Activated CD8-positive, alpha-beta T cell treated with anti-CD3 and anti-CD28 coated beads for 36 hours (primary cell): ENCODE results near the gene CCDC126. TPM values are rescaled to one million over a fixed set of nuclear protein-coding genes. Genes with fewer than 3 reads are reported as not detected.

Experiments
- ATAC-seq: fragments of 200-7000 bp; cut with Tn5 transposase; one replicate; pipeline ENCODE4 v1.10.0; 2021; ENCODE audit warnings: mild to moderate bottlenecking, moderate library complexity
- CTCF ChIA-PET: fragments of 350-600 bp; sonication (Branson Sonifier 250); formaldehyde crosslinking; loops from one replicate; lab custom pipeline; 2021; ENCODE audit warnings: antibody characterized with exemption; lab: Charles Lee
- POLR2A ChIA-PET: fragments of 350-600 bp; sonication (Branson Sonifier 250); formaldehyde crosslinking; loops from one replicate; lab custom pipeline; 2021; ENCODE audit warnings: antibody characterized with exemption; lab: Charles Lee
- DNase-seq: peaks from one replicate; pipeline ENCODE4 v3.0.0-alpha.2; 2020
- H3K27ac Mint-ChIP-seq: one replicate; pipeline ENCODE4 v1.8.0; 2021; ENCODE audit warnings: mild to moderate bottlenecking, mixed read lengths
- H3K27me3 Mint-ChIP-seq: one replicate; pipeline ENCODE4 v1.8.0; 2021; ENCODE audit warnings: mixed read lengths
- H3K36me3 Mint-ChIP-seq: one replicate; pipeline ENCODE4 v1.8.0; 2021; ENCODE audit warnings: low read depth, mixed read lengths
- H3K4me1 Mint-ChIP-seq: one replicate; pipeline ENCODE4 v1.8.0; 2021; ENCODE audit warnings: low read depth, mixed read lengths
- H3K4me3 Mint-ChIP-seq: one replicate; pipeline ENCODE4 v1.8.0; 2021; ENCODE audit warnings: mild to moderate bottlenecking, moderate library complexity, mixed read lengths
- H3K9me3 Mint-ChIP-seq: one replicate; pipeline ENCODE4 v1.8.0; 2021; ENCODE audit warnings: mixed read lengths
- CTCF ChIP-seq: fragments of 200-600 bp; IDR thresholded peaks from one replicate; pipeline ENCODE4 v1.8.0; 2022; ENCODE audit warnings: antibody characterized with exemption, mild to moderate bottlenecking
- intact Hi-C: fragments of 100-400 bp; cut with micrococcal nuclease; formaldehyde crosslinking; loops from one replicate; pipeline ENCODE4 v1.10.0; 2022
- total RNA-seq, 2 experiments: library from RNA; stranded (reverse); gene quantifications; one replicate each; pipeline ENCODE4 v1.2.3, GENCODE V29; 2021

CCDC126 gene
- total RNA-seq, 2 experiments from 2014 or later = 5.5 to 6.5 TPM

GRCh38 chr7:23598296-23598695 lies 1.1 kb downstream of the CCDC126 start:
- peaks cover 69% of the 10 kb centered on the region for H3K4me1 Mint-ChIP-seq

GRCh38 chr7:23600236-23600635 lies 3.1 kb downstream of the CCDC126 start:
- intact Hi-C loops = no loop called here
- ChIA-PET CTCF (interaction anchor here (0.7 to 2.6 kb wide), 3 partner anchors 8 to 958 kb away, joined by 3 to 13 read pairs (median 3); partner anchors contain the start of gene FAM221A), POLR2A (interaction anchor here (0.7 to 1.0 kb wide), 2 partner anchors 27 to 324 kb away, joined by 3 read pairs; no protein-coding TSS in a partner anchor)
- Mint-ChIP-seq H3K27ac (no peak overlapping the region), H3K36me3 (peaks cover 6% of the 10 kb centered on the region), H3K27me3 (peaks cover 2% of the 10 kb centered on the region), H3K4me3 (no peak overlapping the region), H3K9me3 (peaks cover 3% of the 10 kb centered on the region), H3K4me1 (peaks cover 50% of the 10 kb centered on the region)
- no peak for DNase-seq
- ATAC-seq = no peak
- no peak for TF ChIP-seq CTCF

More at GRCh38 chr7:23598296-23598695, 1.1 kb downstream of the CCDC126 start:
- peak overlapping the region; percentile 83 for H3K4me3 Mint-ChIP-seq
- CTCF ChIA-PET = interaction anchor here (0.9 to 2.7 kb wide), 6 partner anchors 10 to 114 kb away, joined by 3 to 13 read pairs (median 5); no protein-coding TSS in a partner anchor
- POLR2A ChIA-PET = no interaction called here
- peak overlapping the region; percentile 47 for H3K27ac Mint-ChIP-seq
- intact Hi-C loops = loop anchor here (5.0 kb wide), 1 partner anchor 66 kb away; the partner anchor contains the start of gene TRA2A
- no peak for TF ChIP-seq CTCF
- peaks cover 5% of the 10 kb centered on the region for H3K9me3 Mint-ChIP-seq
- no peak for DNase-seq
- ATAC-seq = no peak
- peaks cover 2% of the 10 kb centered on the region for H3K27me3 Mint-ChIP-seq
- H3K36me3 Mint-ChIP-seq = peaks cover 3% of the 10 kb centered on the region

- Mint-ChIP-seq H3K27me3 (no peaks in the 10 kb centered on the region), H3K27ac (no peak overlapping the region), H3K36me3 (peaks cover 9% of the 10 kb centered on the region), H3K4me1 (peaks cover 27% of the 10 kb centered on the region), H3K4me3 (no peak overlapping the region), H3K9me3 (no peaks in the 10 kb centered on the region)
- no peak for DNase-seq
- ChIA-PET CTCF (no interaction called here), POLR2A (no interaction called here)
- intact Hi-C loops = no loop called here
- no peak for TF ChIP-seq CTCF
- ATAC-seq = no peak
These were observed 6.6 kb downstream of the CCDC126 start for GRCh38 chr7:23603632-23604295.

GRCh38 chr7:23604296-23604640 lies 7.1 kb downstream of the CCDC126 start:
- Mint-ChIP-seq H3K36me3 (peaks cover 9% of the 10 kb centered on the region), H3K4me1 (peaks cover 23% of the 10 kb centered on the region), H3K4me3 (no peak overlapping the region), H3K9me3 (no peaks in the 10 kb centered on the region), H3K27me3 (no peaks in the 10 kb centered on the region), H3K27ac (no peak overlapping the region)
- POLR2A ChIA-PET = no interaction called here
- intact Hi-C loops = no loop called here
- TF ChIP-seq CTCF = no peak
- ATAC-seq = no peak
- CTCF ChIA-PET = no interaction called here
- DNase-seq = no peak

- intact Hi-C loops = no loop called here
- ChIA-PET POLR2A (interaction anchor here (1.7 kb wide), 1 partner anchor 11 kb away, joined by 6 read pairs; no protein-coding TSS in a partner anchor), CTCF (interaction anchor here (3.3 kb wide), 1 partner anchor 8 kb away, joined by 13 read pairs; no protein-coding TSS in a partner anchor)
- Mint-ChIP-seq H3K27me3 (no peaks in the 10 kb centered on the region), H3K4me3 (no peak overlapping the region), H3K27ac (no peak overlapping the region), H3K4me1 (peaks cover 11% of the 10 kb centered on the region), H3K36me3 (peaks cover 14% of the 10 kb centered on the region), H3K9me3 (no peaks in the 10 kb centered on the region)
- no peak for TF ChIP-seq CTCF
- DNase-seq = no peak
- ATAC-seq = no peak
These were observed 9.9 kb downstream of the CCDC126 start for GRCh38 chr7:23607130-23607529.
